LNCAP (cell line): ENCODE measurements around the gene TIMM21.
A peak's percentile ranks its signal among the peaks of the same experiment; 100 is the strongest.

Experiments
- CTCF ChIP-seq: fragments of 450-650 bp; IDR thresholded peaks from 2 replicates; pipeline ENCODE4 v1.5.1; 2017; ENCODE audit warnings: mild to moderate bottlenecking

TIMM21 gene

DNA sequence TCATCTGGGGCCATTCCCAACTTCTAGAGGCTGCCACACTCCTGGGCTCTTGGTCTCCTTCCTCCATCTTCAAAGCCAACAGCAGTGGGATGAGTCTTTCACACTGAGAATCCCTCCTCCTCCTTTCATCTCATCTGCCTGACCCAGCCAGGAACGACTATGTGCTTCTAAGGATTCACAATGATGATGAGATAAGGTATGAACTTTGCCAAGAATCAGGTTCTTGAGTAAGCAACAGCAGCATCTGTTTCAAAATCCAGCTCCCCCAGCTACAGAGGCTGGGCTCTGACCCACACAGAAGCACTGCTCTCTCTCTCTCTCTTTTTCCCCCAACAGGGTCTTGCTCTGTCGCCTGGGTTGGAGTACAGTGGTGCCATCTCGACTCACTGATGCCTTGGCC is 46.4 kb downstream of the TIMM21 start:
- TF ChIP-seq CTCF = no peak

- TF ChIP-seq CTCF = peak; percentile 97
Measured at GRCh38 chr18:74196220-74197119, 48.1 kb downstream of the TIMM21 start.

DNA sequence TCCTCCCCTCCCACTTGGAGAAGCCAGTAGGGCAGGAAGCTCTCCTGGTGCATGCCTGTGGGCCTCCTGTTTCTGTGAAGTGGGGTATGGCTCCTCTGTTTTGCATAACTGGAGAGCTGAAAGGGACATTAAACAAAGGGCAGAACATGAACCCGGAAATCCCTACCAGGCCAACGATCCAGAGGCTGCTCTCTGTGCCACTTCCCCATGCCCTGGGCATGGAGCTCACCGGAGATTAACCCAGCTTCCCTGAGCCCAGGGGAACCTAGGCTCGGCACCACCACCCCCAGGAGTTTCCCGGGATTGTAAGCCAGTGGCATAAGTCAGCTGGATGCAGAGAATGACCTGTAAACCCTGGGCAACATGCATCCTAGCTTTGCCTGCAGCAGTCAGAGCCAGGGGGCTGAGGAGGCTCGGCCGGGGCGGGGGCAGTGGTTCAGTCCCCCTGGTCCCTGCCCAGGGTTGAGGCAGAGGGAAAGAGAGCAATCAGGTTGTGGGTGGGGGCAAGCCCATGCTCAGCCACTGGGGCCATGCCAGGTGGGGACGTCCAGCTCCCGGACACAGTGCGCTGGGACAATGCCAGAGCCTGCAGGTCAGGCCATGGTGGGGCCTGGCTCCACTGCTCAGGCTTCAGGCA is 49.5 kb downstream of the TIMM21 start:
- TF ChIP-seq CTCF = no peak

DNA sequence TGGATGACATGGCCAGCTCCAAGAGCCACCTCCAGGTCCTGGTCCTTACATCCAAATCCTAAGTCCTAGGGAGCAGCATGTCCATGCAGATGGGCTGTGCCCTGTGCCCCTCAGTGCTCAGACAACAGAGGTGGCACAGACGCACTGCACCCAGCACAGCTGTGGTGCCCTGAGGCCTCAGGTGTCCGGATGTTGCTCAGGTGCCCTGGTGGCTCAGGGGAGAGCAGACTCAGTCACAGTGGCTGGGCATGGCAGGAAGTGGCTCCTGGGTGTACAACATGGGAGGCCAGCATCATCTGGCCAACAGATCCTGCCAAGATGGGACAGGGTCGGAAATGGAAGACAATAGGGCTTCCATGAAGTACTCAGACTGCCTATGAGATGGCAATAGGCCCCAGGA is 50.1 kb downstream of the TIMM21 start:
- no peak for TF ChIP-seq CTCF

- TF ChIP-seq CTCF = no peak
Measured at GRCh38 chr18:74200780-74201179, 52.5 kb downstream of the TIMM21 start.

DNA sequence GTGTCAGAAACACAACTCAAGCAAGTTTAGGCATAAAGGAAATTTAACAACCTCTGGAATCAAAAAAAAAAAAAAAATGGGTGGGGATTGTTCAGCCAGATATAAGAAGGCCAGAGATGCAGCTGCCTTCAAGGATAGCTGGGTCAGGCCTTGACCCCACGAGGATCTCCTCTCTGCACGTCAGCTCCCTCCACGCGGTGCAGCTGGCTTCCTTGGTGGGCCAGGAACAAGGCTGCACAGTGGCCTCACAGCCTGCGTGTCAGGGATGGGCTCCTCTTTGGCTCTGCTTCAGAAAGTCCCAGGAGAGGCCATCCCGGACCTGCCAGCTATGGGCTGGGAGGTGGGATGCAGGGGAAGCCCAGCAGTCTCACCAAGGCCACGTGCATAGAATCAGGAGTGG is 55.5 kb downstream of the TIMM21 start:
- TF ChIP-seq CTCF = no peak

DNA sequence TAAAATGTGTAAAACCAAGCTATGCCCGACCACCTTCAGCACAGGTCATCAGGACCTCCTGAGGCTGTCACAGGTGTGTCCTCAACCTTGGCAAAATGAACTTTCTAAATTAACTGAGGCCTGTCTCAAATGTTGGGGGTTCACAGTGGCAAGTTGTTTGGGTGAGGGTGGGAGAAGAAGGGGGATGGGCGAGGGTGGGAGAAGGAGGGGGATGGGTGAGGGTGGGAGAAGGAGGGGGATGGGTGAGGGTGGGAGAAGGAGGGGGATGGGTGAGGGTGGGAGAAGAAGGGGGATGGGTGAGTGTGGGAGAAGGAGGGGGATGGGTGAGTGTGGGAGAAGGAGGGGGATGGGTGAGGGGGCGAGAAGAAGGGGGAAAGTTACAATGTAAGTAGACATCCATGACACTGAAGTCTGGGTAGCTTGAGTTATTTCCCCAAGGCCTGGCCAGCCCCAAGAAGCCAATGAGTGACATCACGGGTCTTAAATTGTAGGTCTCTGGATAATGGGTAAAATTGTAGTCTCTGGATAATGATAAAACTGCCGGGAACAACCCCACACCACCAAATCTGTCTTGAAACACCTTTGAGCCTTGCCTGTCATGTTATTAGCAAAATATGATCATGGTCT is 56.3 kb downstream of the TIMM21 start:
- TF ChIP-seq CTCF = no peak
